IPS-18c (cell line): Measurements from ENCODE around the gene SMPD3.

Experiments used
- H3K4me3 ChIP-seq: 2 replicates; pipeline ENCODE4 v1.7.0; 2013; ENCODE audit warnings: low read depth, mild to moderate bottlenecking, low read length, moderate library complexity; ENCODE audit not compliant: insufficient read depth
- H3K9me3 ChIP-seq: one replicate; pipeline ENCODE4 v1.6.1; 2013; ENCODE audit warnings: mild to moderate bottlenecking, low read length, moderate library complexity; ENCODE audit not compliant: control insufficient read depth, insufficient read depth

The SMPD3 gene

DNA sequence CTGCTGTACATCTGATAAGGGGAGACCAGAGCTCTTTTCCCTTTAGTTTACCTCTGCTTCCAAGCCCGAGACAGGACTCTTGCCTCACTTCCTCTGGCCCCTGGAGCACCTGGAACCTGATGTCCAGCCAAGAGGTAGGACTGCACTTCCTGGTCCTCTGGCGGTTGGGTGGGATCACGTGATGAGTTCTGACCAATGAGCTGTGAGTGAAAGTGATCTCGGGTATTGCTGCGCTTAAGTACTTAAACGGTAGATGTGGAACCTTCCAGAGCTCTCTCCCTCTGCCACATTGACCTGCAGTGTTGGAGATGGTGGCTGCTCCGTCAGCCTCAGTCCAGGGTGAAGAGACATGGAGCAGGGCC lies 67.0 kb downstream of the SMPD3 start:
- Histone ChIP-seq H3K9me3 (no peaks in the 10 kb centered on the region), H3K4me3 (no peak overlapping the region)

DNA sequence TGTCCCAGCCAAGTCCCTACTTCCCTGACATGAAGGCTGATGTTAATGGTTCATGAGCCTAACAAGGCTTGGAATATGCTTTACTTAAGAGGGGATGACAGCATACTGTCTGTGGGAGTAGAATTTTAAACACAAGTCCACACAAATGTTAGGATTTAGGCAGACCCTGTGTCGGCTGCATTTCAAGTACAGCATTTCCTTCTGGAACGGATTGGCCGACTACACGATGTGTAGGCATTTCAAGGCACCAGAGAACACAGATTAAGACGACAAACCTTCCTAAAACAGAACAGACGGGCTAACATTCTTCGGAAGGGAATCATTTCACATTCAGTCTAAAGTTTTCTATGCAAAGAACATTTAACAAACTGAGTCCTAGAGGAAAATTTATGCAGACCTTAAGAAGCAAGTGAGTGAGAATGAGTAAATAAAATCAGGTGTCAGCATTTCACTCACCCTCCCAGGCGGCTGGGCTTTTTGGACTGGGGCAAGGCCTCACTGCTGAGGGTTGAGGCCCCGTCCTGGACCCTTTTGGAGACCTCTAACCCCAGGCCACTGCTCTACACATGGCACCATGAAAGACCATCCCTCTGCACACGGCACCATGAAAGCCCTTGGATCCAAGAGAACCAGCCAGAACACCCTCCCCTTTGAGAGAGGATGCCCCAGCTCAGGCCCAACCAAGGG lies 67.5 kb downstream of the SMPD3 start:
- H3K9me3 ChIP-seq, result no peaks in the 10 kb centered on the region
- H3K4me3 ChIP-seq, result no peak overlapping the region

GRCh38 chr16:68380348-68380670 lies 68.0 kb downstream of the SMPD3 start:
- no peak overlapping the region for H3K4me3 ChIP-seq
- H3K9me3 ChIP-seq, result no peaks in the 10 kb centered on the region

DNA sequence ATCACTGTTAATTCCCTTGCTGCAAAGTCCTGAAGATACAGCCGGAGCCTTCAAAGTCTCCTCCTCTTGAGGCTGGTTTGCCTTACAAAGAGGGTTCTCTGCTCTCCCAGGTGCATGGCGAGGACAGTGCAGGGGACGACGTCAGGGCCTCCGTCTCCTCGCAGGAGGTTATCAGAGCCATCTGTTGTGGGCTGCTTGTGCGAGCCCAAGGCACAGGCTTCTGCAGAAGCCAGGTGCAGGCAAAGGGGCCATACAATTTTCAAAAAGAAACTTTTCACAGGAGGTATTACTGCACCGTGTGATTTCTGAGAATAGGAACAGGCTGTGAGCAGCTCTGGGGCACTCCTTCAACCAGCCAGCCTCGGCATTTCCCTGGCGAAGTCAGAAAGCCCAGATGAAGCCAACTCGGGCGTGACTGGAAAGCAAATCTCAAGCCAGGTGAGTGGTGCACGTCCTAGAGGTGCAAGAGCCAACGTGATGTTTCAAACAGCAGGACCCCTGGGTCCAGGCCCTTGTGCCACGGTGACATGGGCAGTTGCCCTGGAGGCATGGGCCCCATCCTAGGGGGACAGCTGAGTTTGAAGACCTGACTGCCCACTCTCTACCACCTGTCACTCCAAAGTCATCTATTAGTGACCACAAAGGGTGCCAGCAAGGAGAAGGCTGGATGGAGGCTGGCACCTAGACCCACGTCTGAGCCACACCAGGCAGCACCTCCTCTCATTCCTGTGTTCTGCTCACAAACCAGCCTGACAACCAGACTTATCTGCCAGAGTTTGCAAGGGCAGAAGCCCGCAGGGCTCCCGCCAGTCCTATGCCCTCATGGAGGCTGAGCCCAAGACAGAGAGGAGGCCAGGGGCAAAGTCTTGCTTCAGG lies 68.6 kb downstream of the SMPD3 start:
- no peak overlapping the region for H3K4me3 ChIP-seq
- H3K9me3 ChIP-seq, result no peaks in the 10 kb centered on the region

GRCh38 chr16:68378436-68379415 lies 69.6 kb downstream of the SMPD3 start:
- Histone ChIP-seq H3K9me3 (no peaks in the 10 kb centered on the region), H3K4me3 (no peak overlapping the region)

DNA sequence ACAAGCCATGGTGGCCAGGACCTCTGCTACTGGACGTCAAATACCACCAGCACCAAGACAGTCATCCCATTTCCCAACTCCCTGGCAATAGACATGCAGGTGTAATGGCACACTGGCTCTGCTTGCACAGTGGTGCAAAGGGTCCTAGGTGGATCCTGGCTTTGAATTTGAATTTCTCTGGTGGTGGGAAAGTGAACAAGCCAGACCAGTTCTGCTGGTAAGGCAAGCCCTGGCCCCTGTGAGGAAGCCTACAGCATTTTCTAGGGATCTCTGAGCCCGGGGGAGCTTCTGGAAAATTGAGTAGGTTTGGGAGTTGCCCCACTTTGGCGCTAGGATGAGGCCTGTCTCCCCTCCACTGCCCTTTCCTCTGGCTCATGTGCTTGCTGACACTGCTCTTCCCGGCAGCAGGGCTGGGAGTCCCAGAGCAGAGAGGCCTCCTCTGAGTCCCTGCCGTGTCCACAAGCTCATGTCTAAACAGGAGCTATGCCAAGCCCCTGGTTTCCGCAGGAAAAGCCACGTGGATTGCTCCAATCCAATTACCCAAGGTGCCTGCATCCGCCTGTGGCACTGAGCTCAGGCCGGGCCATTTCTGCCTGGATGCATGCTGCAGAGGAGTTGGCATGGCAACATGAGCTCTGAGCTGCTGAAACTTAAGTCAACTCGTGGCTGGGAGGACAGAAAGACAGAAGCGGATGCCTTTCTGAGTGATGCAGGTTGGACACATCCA lies 70.5 kb downstream of the SMPD3 start:
- H3K9me3 ChIP-seq, result no peaks in the 10 kb centered on the region
- H3K4me3 ChIP-seq, result no peak overlapping the region

- no peak overlapping the region for H3K4me3 ChIP-seq
- H3K9me3 ChIP-seq, result no peaks in the 10 kb centered on the region
Observed at GRCh38 chr16:68377221-68377620, 71.1 kb downstream of the SMPD3 start.

- H3K4me3 ChIP-seq, result no peak overlapping the region
- H3K9me3 ChIP-seq, result no peaks in the 10 kb centered on the region
Observed at GRCh38 chr16:68376590-68376989, 71.7 kb downstream of the SMPD3 start.

GRCh38 chr16:68375801-68376536 lies 72.3 kb downstream of the SMPD3 start:
- Histone ChIP-seq H3K4me3 (no peak overlapping the region), H3K9me3 (no peaks in the 10 kb centered on the region)

DNA sequence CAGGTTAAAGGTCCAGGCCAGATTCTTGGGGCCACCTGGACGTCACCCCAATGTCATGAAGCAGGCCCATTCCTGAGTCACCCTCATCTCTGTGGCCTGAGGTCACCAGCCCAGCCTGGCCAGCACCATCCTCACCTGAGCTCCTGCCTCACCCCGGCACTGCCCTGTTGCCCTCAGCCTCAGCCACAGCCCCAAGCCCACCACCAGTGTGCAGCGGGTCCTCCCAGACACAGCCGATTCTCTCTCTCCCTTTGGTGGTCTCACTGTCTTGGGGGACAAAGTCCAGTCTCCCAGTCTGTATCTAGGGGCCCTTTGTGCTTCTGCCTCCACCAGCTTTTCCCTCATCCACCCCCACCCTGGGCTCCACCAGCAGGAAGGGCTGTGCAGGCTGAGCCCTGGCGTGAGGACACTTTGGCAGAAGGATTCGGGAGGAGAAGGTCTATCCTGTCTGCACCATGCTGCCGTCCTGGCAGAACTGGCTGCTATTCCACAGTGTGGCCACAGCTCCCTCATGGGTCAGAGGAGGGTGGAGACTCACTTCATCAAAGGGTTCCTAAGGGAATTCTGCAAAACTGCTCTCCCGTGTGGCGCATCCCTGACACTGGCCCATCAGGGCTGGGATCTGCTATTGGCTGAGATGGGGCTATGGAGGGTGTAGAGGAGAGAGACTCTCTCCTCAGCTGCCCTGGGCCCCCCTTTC lies 73.2 kb downstream of the SMPD3 start:
- Histone ChIP-seq H3K4me3 (no peak overlapping the region), H3K9me3 (no peaks in the 10 kb centered on the region)

- Histone ChIP-seq H3K4me3 (no peak overlapping the region), H3K9me3 (no peaks in the 10 kb centered on the region)
Observed at GRCh38 chr16:68374246-68374805, 74.0 kb downstream of the SMPD3 start.

- Histone ChIP-seq H3K4me3 (no peak overlapping the region), H3K9me3 (no peaks in the 10 kb centered on the region)
Observed at GRCh38 chr16:68373528-68374245, 74.6 kb downstream of the SMPD3 start.

- no peaks in the 10 kb centered on the region for H3K9me3 ChIP-seq
- H3K4me3 ChIP-seq, result no peak overlapping the region
Observed at GRCh38 chr16:68372806-68373205, 75.5 kb downstream of the SMPD3 start.

DNA sequence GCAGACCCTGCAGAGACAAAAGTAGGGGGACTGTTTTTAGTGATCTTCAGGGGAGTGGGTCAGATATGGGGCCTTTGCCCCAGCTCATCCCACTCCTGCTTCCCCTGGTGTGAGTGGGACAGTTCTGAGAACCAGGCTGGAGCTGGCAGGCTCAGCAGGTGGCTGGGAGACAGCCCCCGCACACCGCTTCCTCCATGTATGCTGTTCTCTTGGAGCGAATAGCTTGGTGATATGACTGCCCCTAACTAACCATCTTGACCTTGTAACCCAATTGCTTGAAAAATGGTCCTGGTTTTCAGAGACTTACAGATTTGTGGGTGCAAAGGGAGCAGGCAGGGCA lies 76.0 kb downstream of the SMPD3 start:
- H3K4me3 ChIP-seq, result no peak overlapping the region

GRCh38 chr16:68371706-68372380 lies 76.5 kb downstream of the SMPD3 start:
- H3K9me3 ChIP-seq, result no peaks in the 10 kb centered on the region
- H3K4me3 ChIP-seq, result no peak overlapping the region

More for the DNA sequence above, 76.0 kb downstream of the SMPD3 start:
- H3K9me3 ChIP-seq, result no peaks in the 10 kb centered on the region
